HCT116 (cell line): ENCODE data around the gene FAM13A. TPM values are rescaled to one million over a fixed set of nuclear protein-coding genes. Genes with fewer than 3 reads are reported as not detected.
A peak's percentile ranks its signal among the peaks of the same experiment; 100 is the strongest.

Experiments
- ATAC-seq: fragments of 200-7000 bp; cut with Tn5 transposase; 2 replicates; pipeline ENCODE4 v1.9.1; 2020; ENCODE audit warnings: mild to moderate bottlenecking, moderate library complexity
- BruUV-seq: library from RNA; stranded (reverse); fragments of 400-500 nt; replicated peaks from 2 replicates; lab custom pipeline; 2021; lab: Mats Ljungman, UMichigan
- CTCF ChIA-PET: fragments of 300-600 bp; sonication (Branson Sonifier 250); formaldehyde crosslinking; loops from one replicate; lab custom pipeline; 2021; ENCODE audit warnings: antibody characterized with exemption; lab: Charles Lee
- POLR2A ChIA-PET: fragments of 300-600, 350-600 bp; sonication (Branson Sonifier 250); formaldehyde crosslinking; loops from one replicate; lab custom pipeline; 2021; ENCODE audit warnings: antibody characterized with exemption; lab: Charles Lee
- RAD21 ChIA-PET, 2 experiments: fragments of 300-600 bp; sonication (Branson Sonifier 250); formaldehyde crosslinking; loops; one replicate each; lab custom pipeline; 2023; ENCODE audit warnings: low total read pairs in 2 of 2; ENCODE audit not compliant: uncharacterized antibody in 2 of 2, unreplicated experiment in 2 of 2, low non-redundant PET in 1 of 2; lab: Charles Lee
- DNase-seq: peaks from one replicate; pipeline ENCODE4 v3.0.0-alpha.2; 2010; ENCODE audit warnings: low read depth, low spot score
- H2AFZ ChIP-seq: fragments of 200-600 bp; shearing (Covaris generic), sonication (generic); 2 replicates; pipeline ENCODE4 v1.6.1; 2017; ENCODE audit warnings: low read depth, mixed run types, mixed read lengths, antibody characterized with exemption, low read length; ENCODE audit not compliant: poor library complexity, severe bottlenecking
- H3K27ac ChIP-seq: 2 replicates; pipeline ENCODE4 v1.5.1; 2012; ENCODE audit warnings: low read depth, low read length
- H3K27me3 ChIP-seq: fragments of 200-600 bp; sonication (generic); 2 replicates; pipeline ENCODE4 v1.6.1; 2016; ENCODE audit warnings: mixed run types, low read length, mixed read lengths; ENCODE audit not compliant: insufficient read depth
- H3K36me3 ChIP-seq, 2 experiments: fragments of 200-500 bp in 1 of 2; fragments of 200-600 bp in 1 of 2; sonication (Bioruptor generic) in 1 of 2; sonication (generic) in 1 of 2; 2 replicates each; pipeline versions ENCODE4 v1.5.1 to v1.6.1; 2014 to 2016; ENCODE audit warnings: low read length in 2 of 2, inconsistent platforms in 1 of 2, mixed read lengths in 1 of 2, mixed run types in 1 of 2; ENCODE audit not compliant: insufficient read depth in 2 of 2, control insufficient read depth in 1 of 2
- H3K4me1 ChIP-seq, 2 experiments: fragments of 200-600 bp in 1 of 2; sonication (generic) in 1 of 2; 2 replicates each; pipeline versions ENCODE4 v1.5.1 to v1.6.1; 2012 to 2017; ENCODE audit warnings: low read length in 2 of 2, inconsistent platforms in 1 of 2, mild to moderate bottlenecking in 1 of 2, mixed read lengths in 1 of 2, mixed run types in 1 of 2, moderate library complexity in 1 of 2; ENCODE audit not compliant: insufficient read depth in 2 of 2, control insufficient read depth in 1 of 2
- H3K4me2 ChIP-seq: fragments of 200-600 bp; sonication (generic); 2 replicates; pipeline ENCODE4 v1.6.1; 2017; ENCODE audit warnings: mixed run types, low read length, mixed read lengths
- H3K4me3 ChIP-seq, 2 experiments: fragments of 200-600 bp in 1 of 2; sonication (generic) in 1 of 2; replicated peaks in 1 of 2; 2 replicates each; pipeline ENCODE4 v1.5.1; 2011 to 2016; ENCODE audit warnings: low read length in 2 of 2, control low read depth in 1 of 2, low read depth in 1 of 2, mild to moderate bottlenecking in 1 of 2, mixed read lengths in 1 of 2, mixed run types in 1 of 2
- H3K79me2 ChIP-seq: fragments of 200-600 bp; sonication (generic); 2 replicates; pipeline ENCODE4 v1.6.1; 2017; ENCODE audit warnings: mild to moderate bottlenecking, mixed run types, low read length, moderate library complexity, mixed read lengths; ENCODE audit not compliant: insufficient read depth
- H3K9ac ChIP-seq: fragments of 200-600 bp; sonication (generic); 2 replicates; pipeline ENCODE4 v1.6.1; 2016; ENCODE audit warnings: low read length, mixed read lengths
- H3K9me2 ChIP-seq: fragments of 200-600 bp; sonication (generic), shearing (Covaris generic); 2 replicates; pipeline ENCODE4 v1.6.1; 2017; ENCODE audit warnings: mixed run types, mild to moderate bottlenecking, moderate library complexity; ENCODE audit not compliant: insufficient read depth
- H3K9me3 ChIP-seq, 2 experiments: fragments of 200-500 bp in 1 of 2; fragments of 200-600 bp in 1 of 2; sonication (Bioruptor generic) in 1 of 2; sonication (generic) in 1 of 2; 2 replicates each; pipeline ENCODE4 v1.6.1; 2014 to 2017; ENCODE audit warnings: low read length in 2 of 2, mixed read lengths in 2 of 2, inconsistent platforms in 1 of 2, low read depth in 1 of 2, mild to moderate bottlenecking in 1 of 2, mixed run types in 1 of 2, moderate library complexity in 1 of 2; ENCODE audit not compliant: control insufficient read depth in 1 of 2, insufficient read depth in 1 of 2
- H4K20me1 ChIP-seq: fragments of 200-600 bp; sonication (generic), shearing (Covaris generic); 2 replicates; pipeline ENCODE4 v1.6.1; 2017; ENCODE audit warnings: mixed run types, mild to moderate bottlenecking, moderate library complexity; ENCODE audit not compliant: insufficient read depth
- ATF3 ChIP-seq: IDR thresholded peaks from 2 replicates; pipeline ENCODE4 v1.6.1; 2012
- ELF1 ChIP-seq: IDR thresholded peaks from 2 replicates; pipeline ENCODE4 v1.6.1; 2012; ENCODE audit warnings: low read depth, borderline replicate concordance
- EZH2phosphoT487 ChIP-seq: fragments of 200-600 bp; IDR thresholded peaks from 2 replicates; pipeline ENCODE4 v1.6.1; 2018; ENCODE audit warnings: antibody characterized with exemption, borderline replicate concordance
- POLR2A ChIP-seq: IDR thresholded peaks from 2 replicates; pipeline ENCODE4 v1.7.0; 2011; ENCODE audit warnings: borderline replicate concordance; ENCODE audit not compliant: insufficient read depth, insufficient read length; ENCODE audit errors: extremely low read depth
- RAD21 ChIP-seq: IDR thresholded peaks from 2 replicates; pipeline ENCODE4 v1.6.1; 2012; ENCODE audit warnings: low read depth, mild to moderate bottlenecking
- REST ChIP-seq: IDR thresholded peaks from 2 replicates; pipeline ENCODE4 v1.6.1; 2012; ENCODE audit warnings: low read depth
- SIN3A ChIP-seq: IDR thresholded peaks from 2 replicates; pipeline ENCODE4 v1.6.1; 2012; ENCODE audit warnings: low read depth
- SP1 ChIP-seq: IDR thresholded peaks from 2 replicates; pipeline ENCODE4 v1.6.1; 2012; ENCODE audit warnings: low read depth
- SRF ChIP-seq: IDR thresholded peaks from 2 replicates; pipeline ENCODE4 v1.6.1; 2012; ENCODE audit warnings: low read depth
- TCF7L2 ChIP-seq: IDR thresholded peaks from 2 replicates; pipeline ENCODE4 v1.7.0; 2011; ENCODE audit warnings: borderline replicate concordance, inconsistent platforms; ENCODE audit not compliant: insufficient read depth, insufficient read length; ENCODE audit errors: extremely low read depth
- ZFX ChIP-seq: fragments of 450-650 bp; IDR thresholded peaks from 2 replicates; pipeline ENCODE4 v1.6.1; 2017
- intact Hi-C: fragments of 100-400 bp; cut with micrococcal nuclease; formaldehyde crosslinking; loops from 2 replicates; pipeline ENCODE4 v1.10.0; 2022
- total RNA-seq: library from RNA; stranded (reverse); gene quantifications from one replicate; pipeline ENCODE4 v1.2.1, GENCODE V29; 2021; ENCODE audit not compliant: unreplicated experiment

Gene FAM13A
- total RNA-seq, 1 experiment from 2014 or later = 17.2 TPM

DNA sequence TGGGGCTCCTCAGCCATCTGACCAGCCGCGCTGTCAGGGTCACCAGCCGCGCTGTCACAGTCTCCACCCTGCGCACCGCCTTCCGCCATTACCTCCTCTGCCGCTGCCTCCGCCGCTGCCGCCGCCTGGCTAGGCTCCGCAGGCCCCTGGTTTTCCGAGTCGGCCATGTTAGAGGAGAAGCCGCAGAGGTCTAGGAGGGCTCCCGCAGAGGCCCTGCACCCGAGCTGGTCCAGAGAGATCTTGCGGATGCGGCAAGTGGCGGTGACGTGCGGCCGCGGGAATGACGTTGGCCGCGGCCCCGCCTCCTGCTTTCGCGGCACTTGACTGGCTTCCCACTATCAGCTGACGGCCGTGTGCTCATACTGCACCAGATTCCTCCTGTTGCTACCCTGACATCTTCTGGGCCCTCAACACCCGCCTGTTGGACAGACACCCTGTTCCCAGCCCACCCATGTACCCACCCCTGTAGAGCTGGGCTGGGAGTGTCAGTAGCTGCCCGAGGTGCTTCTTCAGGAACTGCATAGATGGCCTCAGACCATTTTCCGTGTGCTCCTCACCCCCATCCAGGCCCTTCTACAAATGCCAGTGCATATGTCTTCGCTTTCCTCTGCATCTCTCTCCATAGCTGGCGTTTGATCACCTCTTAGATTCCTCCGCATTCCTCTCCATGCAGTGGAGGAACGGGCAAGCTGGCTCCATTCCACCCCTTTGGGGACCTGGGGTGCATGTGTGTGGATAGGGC, 359.2 kb downstream of the FAM13A start, which contains the start of gene NAP1L5:
Gene NAP1L5 (minus strand): TSS at position 242 of the 742 bp plus-strand sequence. CDS start 75 bp downstream, at position 167.
- no peak within 1 kb of the TSS for H3K27ac ChIP-seq
- H2AFZ ChIP-seq = peak within 1 kb of the TSS; percentile 30
- DNase-seq = peak; percentile 13
- H3K36me3 ChIP-seq = no peaks in the 10 kb centered on the region
- H3K4me3 ChIP-seq = peak within 1 kb of the TSS; percentile 59 to 64
- no peaks in the 10 kb centered on the region for H4K20me1 ChIP-seq
- ChIA-PET CTCF (interaction anchor here (1.6 to 1.7 kb wide), 2 partner anchors 25 to 158 kb away, joined by 3 to 5 read pairs; no protein-coding TSS in a partner anchor), POLR2A (no interaction called here), RAD21 (no interaction called here)
- no peak for TF ChIP-seq POLR2A
- no peak for TF ChIP-seq EZH2phosphoT487
- no peak for TF ChIP-seq RAD21
- TF ChIP-seq SIN3A = no peak
- no peak for TF ChIP-seq SRF
- TF ChIP-seq ATF3 = no peak
- TF ChIP-seq ELF1 = no peak
- TF ChIP-seq SP1 = no peak
- TF ChIP-seq REST = no peak
- TF ChIP-seq ZFX = no peak
- no peak for TF ChIP-seq TCF7L2
- H3K4me1 ChIP-seq = peaks cover 0 to 5% of the 10 kb centered on the region in 2 experiments; a peak in 1 of 4 replicates
- H3K9ac ChIP-seq = peak within 1 kb of the TSS; percentile 32
- BruUV-seq = no TSS peak
- peak within 1 kb of the TSS; percentile 85 for H3K4me2 ChIP-seq
- H3K9me2 ChIP-seq = no peaks in the 10 kb centered on the region
- intact Hi-C loops = no loop called here
- no peaks in the 10 kb centered on the region for H3K27me3 ChIP-seq
- H3K79me2 ChIP-seq = no peaks in the 10 kb centered on the region
- no peaks in the 10 kb centered on the region for H3K9me3 ChIP-seq
- ATAC-seq = peak; percentile 90
